GM23338 (cell line): ENCODE results near the gene HAUS5.

Experiments
- CTCF ChIP-seq, 2 experiments: fragments of 200-600 bp in 1 of 2; sonication (generic) in 1 of 2; conservative IDR thresholded peaks; 2 replicates each; pipeline versions ENCODE4 v1.5.1 to v1.6.1; 2016 to 2017; ENCODE audit warnings: antibody characterized with exemption in 2 of 2, low read depth in 2 of 2, mild to moderate bottlenecking in 2 of 2, moderate library complexity in 1 of 2
- EZH2 ChIP-seq: fragments of 200-600 bp; sonication (generic); IDR thresholded peaks from one replicate; pipeline ENCODE4 v1.8.0; 2017; ENCODE audit warnings: antibody characterized with exemption, mild to moderate bottlenecking, low read depth; ENCODE audit not compliant: unreplicated experiment
- EZH2phosphoT487 ChIP-seq: fragments of 200-600 bp; sonication (generic); IDR thresholded peaks from one replicate; pipeline ENCODE4 v1.8.1; 2018; ENCODE audit warnings: antibody characterized with exemption; ENCODE audit not compliant: unreplicated experiment
- POLR2AphosphoS5 ChIP-seq: IDR thresholded peaks from 2 replicates; pipeline ENCODE4 v1.6.1; 2016; ENCODE audit warnings: antibody characterized with exemption, low read depth

- TF ChIP-seq EZH2 (no peak), CTCF (conservative IDR thresholded peaks at IDR 0.05; ENCODE audit: low read depth in 2 of 2) (no peak), POLR2AphosphoS5 (no peak), EZH2phosphoT487 (no peak)
Observed at GRCh38 chr19:35665604-35666003, 53.1 kb downstream of the HAUS5 start.
